B cell (primary cell): Measurements from ENCODE around the gene B3GALT6. TPM values are rescaled to one million over a fixed set of nuclear protein-coding genes. Genes with fewer than 3 reads are reported as not detected.
A peak's percentile ranks its signal among the peaks of the same experiment; 100 is the strongest.

Source experiments
- ATAC-seq: fragments of 200-7000 bp; cut with Tn5 transposase; one replicate; pipeline ENCODE4 v1.10.0; 2021; ENCODE audit warnings: low read depth, mild to moderate bottlenecking, moderate number of reproducible peaks, moderate library complexity
- CTCF ChIA-PET: fragments of 350-600 bp; sonication (Branson Sonifier 250); formaldehyde crosslinking; loops from one replicate; lab custom pipeline; 2021; ENCODE audit warnings: antibody characterized with exemption, inconsistent platforms; lab: Charles Lee
- POLR2A ChIA-PET: fragments of 350-600 bp; sonication (Branson Sonifier 250); formaldehyde crosslinking; loops from one replicate; lab custom pipeline; 2021; ENCODE audit warnings: antibody characterized with exemption; lab: Charles Lee
- DNase-seq: peaks from one replicate; pipeline ENCODE4 v3.0.0; 2013
- H2AFZ ChIP-seq: 2 replicates; pipeline ENCODE4 v1.6.1; 2012; ENCODE audit warnings: mild to moderate bottlenecking, low read depth, low read length; ENCODE audit not compliant: insufficient read depth, poor library complexity, severe bottlenecking
- H3K27ac ChIP-seq, 2 donors: 1 replicate in 1 of 2; 2 replicates in 1 of 2; pipeline ENCODE4 v1.5.1; 2012 to 2013; ENCODE audit warnings: low read length in 2 of 2, mild to moderate bottlenecking in 2 of 2, moderate library complexity in 1 of 2
- H3K27me3 ChIP-seq, 4 experiments: fragments of 200-600 bp in 1 of 4; sonication (generic) in 1 of 4; replicated peaks in 1 of 4; 1 replicate in 2 of 4; 2 replicates in 2 of 4; pipeline versions ENCODE4 v1.6.1 to v1.7.0; 2013 to 2016; ENCODE audit warnings: low read length in 3 of 4, mild to moderate bottlenecking in 2 of 4, mixed read lengths in 1 of 4, moderate library complexity in 1 of 4; ENCODE audit not compliant: insufficient read depth in 4 of 4, control insufficient read depth in 3 of 4; ENCODE audit errors: control extremely low read depth in 1 of 4
- H3K36me3 ChIP-seq, 2 experiments: replicated peaks in 1 of 2; 1 replicate in 1 of 2; 2 replicates in 1 of 2; pipeline versions ENCODE4 v1.6.1 to v1.7.1; 2013; ENCODE audit warnings: low read length in 1 of 2; ENCODE audit not compliant: insufficient read depth in 2 of 2, control insufficient read depth in 1 of 2; ENCODE audit errors: control extremely low read depth in 1 of 2, extremely low read depth in 1 of 2
- H3K4me1 ChIP-seq, 2 donors: fragments of 200-600 bp in 1 of 2; sonication (generic) in 1 of 2; 1 replicate in 1 of 2; 2 replicates in 1 of 2; pipeline versions ENCODE4 v1.5.1 to v1.6.1; 2013 to 2017; ENCODE audit warnings: low read length in 2 of 2; ENCODE audit not compliant: control insufficient read depth in 2 of 2, insufficient read depth in 2 of 2
- H3K4me2 ChIP-seq: replicated peaks from 2 replicates; pipeline ENCODE3; 2012; ENCODE audit warnings: mild to moderate bottlenecking, low read depth, low read length; ENCODE audit not compliant: poor library complexity, severe bottlenecking
- H3K4me3 ChIP-seq, 5 experiments: fragments of 200-600 bp in 1 of 5; sonication (generic) in 1 of 5; 1 replicate in 3 of 5; 2 replicates in 2 of 5; pipeline versions ENCODE4 v1.5.1 to v1.7.0; 2011 to 2016; ENCODE audit warnings: low read length in 4 of 5, mild to moderate bottlenecking in 4 of 5, low read depth in 2 of 5, control low read depth in 1 of 5, moderate library complexity in 1 of 5; ENCODE audit not compliant: insufficient read depth in 1 of 5; ENCODE audit errors: control extremely low read depth in 1 of 5, extremely low read depth in 1 of 5
- H3K79me2 ChIP-seq: fragments of 200-600 bp; sonication (generic); one replicate; pipeline ENCODE4 v1.6.0; 2016; ENCODE audit warnings: low read length; ENCODE audit not compliant: control insufficient read depth, insufficient read depth
- H3K9ac ChIP-seq: fragments of 200-600 bp; sonication (generic); 2 replicates; pipeline ENCODE4 v1.6.1; 2017; ENCODE audit warnings: mild to moderate bottlenecking, low read length, moderate library complexity
- H3K9me3 ChIP-seq, 3 donors: one replicate each; pipeline versions ENCODE4 v1.6.1 to v1.7.1; 2013; ENCODE audit warnings: low read length in 2 of 3; ENCODE audit not compliant: control insufficient read depth in 2 of 3, insufficient read depth in 1 of 3; ENCODE audit errors: control extremely low read depth in 1 of 3
- H4K20me1 ChIP-seq: 2 replicates; pipeline ENCODE4 v1.6.0; 2012; ENCODE audit warnings: mild to moderate bottlenecking, low read length; ENCODE audit not compliant: insufficient read depth, control insufficient read depth, poor library complexity, severe bottlenecking
- H3K27ac Mint-ChIP-seq: one replicate; pipeline ENCODE4 v1.8.0; 2021; ENCODE audit warnings: mixed read lengths
- H3K27me3 Mint-ChIP-seq: one replicate; pipeline ENCODE4 v1.8.0; 2021; ENCODE audit warnings: mixed read lengths
- H3K4me1 Mint-ChIP-seq: one replicate; pipeline ENCODE4 v1.8.0; 2021; ENCODE audit warnings: mixed read lengths
- H3K4me3 Mint-ChIP-seq: one replicate; pipeline ENCODE4 v1.8.0; 2021; ENCODE audit warnings: mixed read lengths
- H3K9me3 Mint-ChIP-seq: one replicate; pipeline ENCODE4 v1.8.0; 2022; ENCODE audit warnings: mixed read lengths; ENCODE audit not compliant: insufficient read depth
- EZH2 ChIP-seq: IDR thresholded peaks from 2 replicates; pipeline ENCODE4 v1.6.1; 2012; ENCODE audit warnings: borderline replicate concordance, low read depth, mild to moderate bottlenecking, moderate library complexity, low read length; ENCODE audit not compliant: insufficient read depth, poor library complexity, severe bottlenecking
- WGBS: methylation state at CpG from one replicate; pipeline ENCODE4 v1.1.5; 2013; ENCODE audit warnings: missing lambda C conversion rate; ENCODE audit not compliant: insufficient coverage; 5-methylcytosine and 5-hydroxymethylcytosine counted together
- intact Hi-C: fragments of 100-400 bp; cut with micrococcal nuclease; formaldehyde crosslinking; loops from one replicate; pipeline ENCODE4 v1.10.0; 2022
- polyA plus RNA-seq: library from polyadenylated mRNA; depleted of rRNA; stranded (reverse); fragments of >200 nt; gene quantifications from 2 replicates; pipeline ENCODE4 v1.2.3, GENCODE V29; 2012
- total RNA-seq, 2 donors: library from RNA; stranded (reverse); fragments of 120-200 nt in 1 of 2; gene quantifications; 1 replicate in 1 of 2; 2 replicates in 1 of 2; pipeline versions ENCODE4 v1.2.3 to v1.2.4, GENCODE V29; 2013 to 2022
- TF ChIP-seq, protein P1 (sequence below): fragments of 200-600 bp; IDR thresholded peaks from one replicate; pipeline ENCODE4 v1.8.0; 2022; ENCODE audit warnings: antibody characterized with exemption, mild to moderate bottlenecking

The B3GALT6 gene
- total and polyA plus RNA-seq, 2 donors (not counting 1 experiment from before 2014, with no cell fraction given), result 5.9 to 21.0 TPM

DNA sequence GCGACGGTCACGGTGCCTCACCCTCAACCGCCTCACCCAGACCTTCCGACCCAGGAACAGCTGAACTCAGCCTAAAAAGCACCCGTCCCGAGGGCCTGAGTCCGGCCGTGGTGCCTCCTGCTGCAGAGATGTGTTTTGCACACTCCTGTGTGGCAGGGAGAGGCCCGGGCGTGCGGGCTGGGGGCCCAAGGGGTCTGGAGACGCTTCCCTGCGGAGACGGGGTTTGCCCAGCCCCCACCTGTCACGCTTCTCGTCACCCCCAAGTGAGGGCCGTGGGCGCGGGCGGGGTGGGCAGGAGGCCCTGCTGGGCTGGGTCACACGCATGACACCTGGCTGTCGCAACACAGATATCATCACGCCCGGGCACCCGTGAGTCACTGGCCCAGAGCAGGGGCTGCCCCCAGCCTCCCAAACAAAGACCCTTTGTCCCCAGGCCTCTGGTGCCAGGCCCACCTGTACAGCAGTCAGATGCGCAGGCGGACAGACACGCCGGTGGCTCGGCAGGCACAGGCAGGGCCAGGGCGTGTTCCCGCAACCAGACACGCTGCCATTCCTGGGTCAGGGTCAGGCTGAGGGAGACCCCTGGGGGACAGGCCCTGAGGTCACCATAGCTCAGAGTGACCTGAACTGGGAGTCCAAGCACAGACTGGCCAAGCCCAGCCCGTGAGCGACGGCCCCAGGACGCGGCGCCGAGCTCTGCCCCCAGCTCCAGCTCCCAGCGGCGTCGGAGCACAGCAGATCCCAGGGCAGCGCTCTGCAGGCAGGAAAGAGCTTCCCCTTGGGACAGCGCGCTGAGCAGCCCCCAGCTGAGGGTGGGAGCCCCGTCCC is 6.1 kb downstream of the B3GALT6 start:
- intact Hi-C loops, result loop anchor here (10.0 kb wide), 1 partner anchor 203 kb away; no protein-coding TSS in a partner anchor
- H3K4me3 Mint-ChIP-seq, result peak overlapping the region; percentile 29
- H3K9me3 ChIP-seq, result peaks cover 0 to 5% (median 0%) of the 10 kb centered on the region in 3 donors
- peaks cover 22% of the 10 kb centered on the region for H4K20me1 ChIP-seq
- peak overlapping the region; percentile 58 for H3K4me2 ChIP-seq
- CTCF ChIA-PET, result interaction anchor here (1.1 to 2.8 kb wide), 2 partner anchors 12 to 116 kb away, joined by 3 to 19 read pairs; no protein-coding TSS in a partner anchor
- H3K4me1 Mint-ChIP-seq, result peaks cover 24% of the 10 kb centered on the region
- POLR2A ChIA-PET, result interaction anchor here (1.6 kb wide), 1 partner anchor 116 kb away, joined by 3 read pairs; no protein-coding TSS in a partner anchor
- TF ChIP-seq, protein P1, sequence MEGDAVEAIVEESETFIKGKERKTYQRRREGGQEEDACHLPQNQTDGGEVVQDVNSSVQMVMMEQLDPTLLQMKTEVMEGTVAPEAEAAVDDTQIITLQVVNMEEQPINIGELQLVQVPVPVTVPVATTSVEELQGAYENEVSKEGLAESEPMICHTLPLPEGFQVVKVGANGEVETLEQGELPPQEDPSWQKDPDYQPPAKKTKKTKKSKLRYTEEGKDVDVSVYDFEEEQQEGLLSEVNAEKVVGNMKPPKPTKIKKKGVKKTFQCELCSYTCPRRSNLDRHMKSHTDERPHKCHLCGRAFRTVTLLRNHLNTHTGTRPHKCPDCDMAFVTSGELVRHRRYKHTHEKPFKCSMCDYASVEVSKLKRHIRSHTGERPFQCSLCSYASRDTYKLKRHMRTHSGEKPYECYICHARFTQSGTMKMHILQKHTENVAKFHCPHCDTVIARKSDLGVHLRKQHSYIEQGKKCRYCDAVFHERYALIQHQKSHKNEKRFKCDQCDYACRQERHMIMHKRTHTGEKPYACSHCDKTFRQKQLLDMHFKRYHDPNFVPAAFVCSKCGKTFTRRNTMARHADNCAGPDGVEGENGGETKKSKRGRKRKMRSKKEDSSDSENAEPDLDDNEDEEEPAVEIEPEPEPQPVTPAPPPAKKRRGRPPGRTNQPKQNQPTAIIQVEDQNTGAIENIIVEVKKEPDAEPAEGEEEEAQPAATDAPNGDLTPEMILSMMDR, result no peak
- TF ChIP-seq EZH2, result no peak
- H2AFZ ChIP-seq, result no peak overlapping the region
- H3K27ac ChIP-seq, result no peak overlapping the region
- no peak overlapping the region for H3K4me3 ChIP-seq
- H3K9me3 Mint-ChIP-seq, result no peaks in the 10 kb centered on the region
- 48% methylated on average over 48 of the region's 48 CpGs for WGBS
- peak; percentile 55 for ATAC-seq
- peaks cover 19% of the 10 kb centered on the region in 2 donors for H3K4me1 ChIP-seq
- peaks cover 16% of the 10 kb centered on the region for H3K79me2 ChIP-seq
- peak; percentile 58 for DNase-seq
- no peak overlapping the region for H3K27ac Mint-ChIP-seq
- H3K36me3 ChIP-seq, result peaks cover 0 to 8% of the 10 kb centered on the region in 2 experiments
- no peak overlapping the region for H3K9ac ChIP-seq
- no peaks in the 10 kb centered on the region for H3K27me3 Mint-ChIP-seq
- peaks cover 0 to 36% (median 8%) of the 10 kb centered on the region in 4 experiments for H3K27me3 ChIP-seq
